ENCODE results near the gene ITGAD. TPM values are rescaled to one million over a fixed set of nuclear protein-coding genes. Genes with fewer than 3 reads are reported as not detected.

The ITGAD gene
- total and polyA plus RNA-seq, 2 of the 13 experiments (the other 11 are each of a cell fraction or from before 2014, with no cell fraction given) = not detected

DNA sequence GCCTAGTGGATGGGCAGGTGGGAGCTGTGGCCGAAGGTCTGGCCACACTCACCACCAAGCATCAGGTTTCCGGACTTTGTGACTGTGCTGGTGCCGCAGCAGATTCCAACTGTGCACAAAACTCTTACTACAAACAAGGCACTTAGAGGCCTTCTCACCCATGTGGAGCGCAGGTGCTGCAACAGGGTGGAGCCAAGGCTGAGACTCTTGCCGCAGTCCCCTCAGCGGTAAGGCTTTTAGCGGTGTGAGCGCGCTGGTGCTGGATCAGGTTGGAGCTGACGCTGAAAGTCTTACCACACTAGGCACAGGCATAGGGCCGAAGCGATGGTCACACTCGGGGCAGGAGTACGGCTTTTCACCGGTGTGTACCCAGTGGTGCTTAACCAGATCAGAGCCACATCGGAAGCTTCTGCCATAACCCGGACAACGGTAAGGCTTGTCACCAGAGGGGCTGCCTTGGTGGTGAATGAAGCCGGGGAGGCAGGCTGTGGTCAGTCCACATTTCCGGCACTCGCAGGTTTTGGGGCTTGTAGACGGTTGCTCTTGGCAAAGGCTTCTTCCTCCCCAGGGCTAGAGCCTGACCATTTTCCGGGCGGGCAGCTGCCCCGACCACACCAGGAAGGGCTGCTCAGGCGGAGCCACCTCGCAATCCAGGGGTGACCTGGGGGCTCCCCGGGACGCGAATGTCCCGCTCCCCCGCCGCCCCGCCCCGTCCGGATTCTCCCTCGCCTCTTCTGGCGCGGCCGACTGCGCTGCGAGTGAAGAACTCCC lies 65.1 kb downstream of the ITGAD start (continued):
- peak; percentile 76 for TF ChIP-seq ELF3 (CRISPR knock-in tag; IDR thresholded peaks at IDR 0.05)
- peak; percentile 75; the same call in 1 of the 2 replicates for TF ChIP-seq SP5 (CRISPR knock-in tag; IDR thresholded peaks at IDR 0.05; ENCODE audit: borderline replicate concordance, low read depth)
- no peak for TF ChIP-seq ZNF24 (IDR thresholded peaks at IDR 0.05)
- no peak for TF ChIP-seq FOSL1 (CRISPR knock-in tag; IDR thresholded peaks at IDR 0.05; ENCODE audit: borderline replicate concordance)
- TF ChIP-seq DR1 (CRISPR knock-in tag; IDR thresholded peaks at IDR 0.05) = peak; percentile 72; the same call in 1 of the 2 replicates
- TF ChIP-seq, protein P1, sequence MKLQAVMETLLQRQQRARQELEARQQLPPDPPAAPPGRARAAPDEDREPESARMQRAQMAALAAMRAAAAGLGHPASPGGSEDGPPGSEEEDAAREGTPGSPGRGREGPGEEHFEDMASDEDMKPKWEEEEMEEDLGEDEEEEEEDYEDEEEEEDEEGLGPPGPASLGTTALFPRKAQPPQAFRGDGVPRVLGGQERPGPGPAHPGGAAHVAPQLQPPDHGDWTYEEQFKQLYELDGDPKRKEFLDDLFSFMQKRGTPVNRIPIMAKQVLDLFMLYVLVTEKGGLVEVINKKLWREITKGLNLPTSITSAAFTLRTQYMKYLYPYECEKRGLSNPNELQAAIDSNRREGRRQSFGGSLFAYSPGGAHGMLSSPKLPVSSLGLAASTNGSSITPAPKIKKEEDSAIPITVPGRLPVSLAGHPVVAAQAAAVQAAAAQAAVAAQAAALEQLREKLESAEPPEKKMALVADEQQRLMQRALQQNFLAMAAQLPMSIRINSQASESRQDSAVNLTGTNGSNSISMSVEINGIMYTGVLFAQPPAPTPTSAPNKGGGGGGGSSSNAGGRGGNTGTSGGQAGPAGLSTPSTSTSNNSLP (IDR thresholded peaks at IDR 0.05; ENCODE audit: low read depth, low read length) = 0 out of 2 replicates have a peak, but pooled peaks have one; percentile 8
- TF ChIP-seq ZNF547 (CRISPR knock-in tag; IDR thresholded peaks at IDR 0.05) = peak; percentile 91
- peak; percentile 91 for TF ChIP-seq NFKBIZ (CRISPR knock-in tag; IDR thresholded peaks at IDR 0.05)
- peak; percentile 75 for TF ChIP-seq ZNF335 (CRISPR knock-in tag; IDR thresholded peaks at IDR 0.05)
- TF ChIP-seq ARNTL (CRISPR knock-in tag; IDR thresholded peaks at IDR 0.05) = peak; percentile 62; the same call in 1 of the 2 replicates
- TF ChIP-seq ZFP36L1 (CRISPR knock-in tag; IDR thresholded peaks at IDR 0.05) = peak; percentile 95
- TF ChIP-seq, protein P2, sequence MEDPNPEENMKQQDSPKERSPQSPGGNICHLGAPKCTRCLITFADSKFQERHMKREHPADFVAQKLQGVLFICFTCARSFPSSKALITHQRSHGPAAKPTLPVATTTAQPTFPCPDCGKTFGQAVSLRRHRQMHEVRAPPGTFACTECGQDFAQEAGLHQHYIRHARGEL (CRISPR knock-in tag; IDR thresholded peaks at IDR 0.05) = 0 out of 2 replicates have a peak, but pooled peaks have one; percentile 86
- TF ChIP-seq ZFX (CRISPR knock-in tag; IDR thresholded peaks at IDR 0.05; ENCODE audit: low read depth) = peak; percentile 97
- TF ChIP-seq, protein P3, sequence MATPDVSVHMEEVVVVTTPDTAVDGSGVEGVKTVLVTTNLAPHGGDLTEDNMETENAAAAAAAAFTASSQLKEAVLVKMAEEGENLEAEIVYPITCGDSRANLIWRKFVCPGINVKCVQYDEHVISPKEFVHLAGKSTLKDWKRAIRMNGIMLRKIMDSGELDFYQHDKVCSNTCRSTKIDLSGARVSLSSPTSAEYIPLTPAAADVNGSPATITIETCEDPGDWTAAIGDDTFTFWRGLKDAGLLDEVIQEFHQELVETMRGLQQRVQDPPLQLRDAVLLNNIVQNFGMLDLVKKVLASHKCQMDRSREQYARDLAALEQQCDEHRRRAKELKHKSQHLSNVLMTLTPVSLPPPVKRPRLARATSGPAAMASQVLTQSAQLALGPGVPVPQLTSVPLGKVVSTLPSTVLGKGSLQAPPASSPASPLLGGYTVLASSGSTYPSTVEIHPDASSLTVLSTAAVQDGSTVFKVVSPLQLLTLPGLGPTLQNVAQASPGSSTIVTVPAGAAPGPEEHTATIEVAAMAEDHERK (CRISPR knock-in tag; IDR thresholded peaks at IDR 0.05; ENCODE audit: low read depth) = no peak
- 0 out of 2 replicates have a peak, but pooled peaks have one; percentile 3 for TF ChIP-seq ZNF672 (CRISPR knock-in tag; IDR thresholded peaks at IDR 0.05)
- TF ChIP-seq ZNF34 (CRISPR knock-in tag; IDR thresholded peaks at IDR 0.05; ENCODE audit: borderline replicate concordance) = peak; percentile 29; the same call in 1 of the 2 replicates
- TF ChIP-seq HNF4G (IDR thresholded peaks at IDR 0.05; ENCODE audit: borderline replicate concordance, low read depth, low read length) = peak; percentile 86
- peak; percentile 82 for TF ChIP-seq HNF4G (CRISPR knock-in tag; IDR thresholded peaks at IDR 0.05; ENCODE audit: borderline replicate concordance, low read depth)
- TF ChIP-seq ZNF234 (CRISPR knock-in tag; conservative IDR thresholded peaks at IDR 0.05) = no peak
- TF ChIP-seq ZNF720 (CRISPR knock-in tag; IDR thresholded peaks at IDR 0.05) = no peak
- TF ChIP-seq RBFOX2 (IDR thresholded peaks at IDR 0.05; ENCODE audit: low read depth, low read length) = 0 out of 2 replicates have a peak, but pooled peaks have one; percentile 23
- peak; percentile 59; the same call in 1 of the 2 replicates for TF ChIP-seq ZNF652 (CRISPR knock-in tag; IDR thresholded peaks at IDR 0.05; ENCODE audit: borderline replicate concordance, low read depth)
- peak; percentile 42; the same call in 1 of the 2 replicates for TF ChIP-seq ZSCAN29 (CRISPR knock-in tag; conservative IDR thresholded peaks at IDR 0.05)
- no peak for TF ChIP-seq ZNF354B (CRISPR knock-in tag; IDR thresholded peaks at IDR 0.05)
- peak; percentile 72; the same call in 1 of the 2 replicates for TF ChIP-seq CAMTA2 (CRISPR knock-in tag; IDR thresholded peaks at IDR 0.05; ENCODE audit: borderline replicate concordance)

All from HepG2 (cell line).